Measurements from ENCODE around the gene STAT3.

- TF ChIP-seq ZSCAN25 (CRISPR knock-in tag; IDR thresholded peaks at IDR 0.05) (no peak), ZBTB40 (IDR thresholded peaks at IDR 0.05) (no peak), ZBTB40 (CRISPR knock-in tag; IDR thresholded peaks at IDR 0.05) (no peak), POLR2AphosphoS5 (IDR thresholded peaks at IDR 0.05; ENCODE audit: low read depth, low read length) (no peak), CTCF (CRISPR knock-in tag; IDR thresholded peaks at IDR 0.05) (no peak), PCBP1 (IDR thresholded peaks at IDR 0.05; ENCODE audit: borderline replicate concordance, low read depth, low read length) (no peak), ELK4 (CRISPR knock-in tag; IDR thresholded peaks at IDR 0.05; ENCODE audit: borderline replicate concordance) (no peak), CHD4 (IDR thresholded peaks at IDR 0.05; ENCODE audit: borderline replicate concordance, low read length) (no peak), ZNF530 (CRISPR knock-in tag; IDR thresholded peaks at IDR 0.05; ENCODE audit: low read depth) (no peak), KLF12 (CRISPR knock-in tag; IDR thresholded peaks at IDR 0.05; ENCODE audit: borderline replicate concordance) (no peak), DRAP1 (CRISPR knock-in tag; IDR thresholded peaks at IDR 0.05) (no peak), MAX (IDR thresholded peaks at IDR 0.05) (no peak)
Measured at GRCh38 chr17:42389135-42389417, 834 bp upstream of the STAT3 start.
